IMR-90 (cell line): ENCODE measurements around the gene PSMG1. TPM values are rescaled to one million over a fixed set of nuclear protein-coding genes. Genes with fewer than 3 reads are reported as not detected.

ENCODE experiments used
- ATAC-seq: fragments of 200-7000 bp; cut with Tn5 transposase; 2 replicates; pipeline ENCODE4 v1.9.1; 2020; ENCODE audit warnings: low read depth, mild to moderate bottlenecking, moderate library complexity
- BruUV-seq: library from RNA; stranded (reverse); fragments of 400-500 nt; replicated peaks from 2 replicates; lab custom pipeline; 2021; lab: Mats Ljungman, UMichigan
- CTCF ChIA-PET: fragments of 300-600 bp; formaldehyde crosslinking; extraction: SDS; loops from one replicate; lab custom pipeline; 2021; ENCODE audit warnings: antibody characterized with exemption; lab: Yijun Ruan, JAX
- POLR2A ChIA-PET: fragments of 300-600 bp; sonication (Branson Sonifier 250); formaldehyde crosslinking; loops from one replicate; lab custom pipeline; 2022; ENCODE audit warnings: antibody characterized with exemption; ENCODE audit not compliant: unreplicated experiment; lab: Charles Lee
- DNase-seq: peaks from one replicate; pipeline ENCODE4 v3.0.0; 2013
- H2AFZ ChIP-seq: replicated peaks from 2 replicates; pipeline ENCODE3; 2013; ENCODE audit warnings: low read length, mild to moderate bottlenecking; ENCODE audit not compliant: poor library complexity
- H2AK5ac ChIP-seq: 2 replicates; pipeline ENCODE4 v1.6.1; 2013; ENCODE audit warnings: low read depth, low read length, inconsistent platforms
- H2AK9ac ChIP-seq: replicated peaks from 2 replicates; pipeline ENCODE3; 2013; ENCODE audit warnings: mild to moderate bottlenecking, low read depth, low read length, moderate library complexity; ENCODE audit not compliant: poor library complexity
- H2BK120ac ChIP-seq: 2 replicates; pipeline ENCODE4 v1.6.1; 2013; ENCODE audit warnings: low read depth, low read length, inconsistent platforms
- H2BK15ac ChIP-seq: 3 replicates; pipeline ENCODE4 v1.6.1; 2013; ENCODE audit warnings: low read depth, low read length, inconsistent platforms
- H2BK20ac ChIP-seq: 2 replicates; pipeline ENCODE4 v1.6.1; 2013; ENCODE audit warnings: low read depth, mild to moderate bottlenecking, inconsistent platforms, low read length, moderate library complexity
- H2BK5ac ChIP-seq: 2 replicates; pipeline ENCODE4 v1.6.1; 2013; ENCODE audit warnings: mild to moderate bottlenecking, low read depth, low read length, inconsistent platforms; ENCODE audit not compliant: poor library complexity, severe bottlenecking
- H3K14ac ChIP-seq: replicated peaks from 2 replicates; pipeline ENCODE4 v1.6.1; 2013; ENCODE audit warnings: low read depth, low read length, inconsistent platforms
- H3K18ac ChIP-seq: 2 replicates; pipeline ENCODE4 v1.6.1; 2013; ENCODE audit warnings: low read depth, low read length, control low read depth
- H3K23ac ChIP-seq: 2 replicates; pipeline ENCODE4 v1.6.1; 2013; ENCODE audit warnings: low read depth, low read length, inconsistent platforms
- H3K27ac ChIP-seq: 2 replicates; pipeline ENCODE4 v1.5.1; 2013; ENCODE audit warnings: mild to moderate bottlenecking, control low read depth, low read length; ENCODE audit not compliant: insufficient read depth
- H3K27me3 ChIP-seq: 2 replicates; pipeline ENCODE4 v1.6.1; 2013; ENCODE audit warnings: low read length; ENCODE audit not compliant: control insufficient read depth, insufficient read depth
- H3K36me3 ChIP-seq: 2 replicates; pipeline ENCODE4 v1.6.1; 2013; ENCODE audit warnings: low read length, mixed read lengths; ENCODE audit not compliant: control insufficient read depth, insufficient read depth
- H3K4ac ChIP-seq: 2 replicates; pipeline ENCODE4 v1.6.1; 2013; ENCODE audit warnings: low read depth, low read length, inconsistent platforms
- H3K4me1 ChIP-seq: 2 replicates; pipeline ENCODE4 v1.6.1; 2013; ENCODE audit warnings: low read length, mixed read lengths; ENCODE audit not compliant: control insufficient read depth, insufficient read depth
- H3K4me2 ChIP-seq: 2 replicates; pipeline ENCODE4 v1.6.1; 2013; ENCODE audit warnings: low read depth, mild to moderate bottlenecking, control low read depth, low read length, moderate library complexity
- H3K4me3 ChIP-seq: 2 replicates; pipeline ENCODE4 v1.5.1; 2013; ENCODE audit warnings: low read depth, mild to moderate bottlenecking, control low read depth, low read length, moderate library complexity; ENCODE audit not compliant: insufficient read depth
- H3K56ac ChIP-seq: 2 replicates; pipeline ENCODE4 v1.6.1; 2013; ENCODE audit warnings: low read length, inconsistent platforms; ENCODE audit not compliant: insufficient read depth; ENCODE audit errors: extremely low read depth
- H3K79me1 ChIP-seq, 2 experiments: 2 replicates each; pipeline ENCODE4 v1.6.1; 2013; ENCODE audit warnings: low read length in 2 of 2, inconsistent platforms in 1 of 2, low read depth in 1 of 2
- H3K9ac ChIP-seq: 2 replicates; pipeline ENCODE4 v1.6.1; 2013; ENCODE audit warnings: low read depth, low read length, control low read depth
- H3K9me1 ChIP-seq: 2 replicates; pipeline ENCODE4 v1.6.1; 2013; ENCODE audit warnings: low read length, inconsistent platforms; ENCODE audit not compliant: insufficient read depth
- H3K9me3 ChIP-seq: 2 replicates; pipeline ENCODE4 v1.6.1; 2013; ENCODE audit warnings: low read length; ENCODE audit not compliant: control insufficient read depth, insufficient read depth
- H4K20me1 ChIP-seq: 2 replicates; pipeline ENCODE4 v1.6.1; 2013; ENCODE audit warnings: low read length, inconsistent platforms; ENCODE audit not compliant: insufficient read depth
- H4K5ac ChIP-seq: 2 replicates; pipeline ENCODE4 v1.6.1; 2013; ENCODE audit warnings: mild to moderate bottlenecking, low read depth, low read length, control low read depth
- H4K8ac ChIP-seq, 2 experiments: 2 replicates each; pipeline ENCODE4 v1.6.1; 2013; ENCODE audit warnings: low read depth in 2 of 2, low read length in 2 of 2, control low read depth in 1 of 2, inconsistent platforms in 1 of 2
- H4K91ac ChIP-seq: 2 replicates; pipeline ENCODE4 v1.6.1; 2013; ENCODE audit warnings: low read depth, low read length, inconsistent platforms; ENCODE audit not compliant: insufficient read depth
- CHD1 ChIP-seq: IDR thresholded peaks from 2 replicates; pipeline ENCODE4 v1.6.1; 2012; ENCODE audit warnings: low read depth, low read length, improper control_type of control experiment
- MAZ ChIP-seq: IDR thresholded peaks from 2 replicates; pipeline ENCODE4 v1.6.1; 2012; ENCODE audit warnings: low read depth, mild to moderate bottlenecking, low read length, improper control_type of control experiment, moderate library complexity, borderline replicate concordance
- POLR2A ChIP-seq: IDR thresholded peaks from 2 replicates; pipeline ENCODE4 v1.6.1; 2012; ENCODE audit warnings: mild to moderate bottlenecking, low read depth, low read length
- RCOR1 ChIP-seq: IDR thresholded peaks from 2 replicates; pipeline ENCODE4 v1.6.1; 2012; ENCODE audit warnings: mild to moderate bottlenecking, low read length, improper control_type of control experiment; ENCODE audit not compliant: insufficient replicate concordance
- RFX5 ChIP-seq: IDR thresholded peaks from 2 replicates; pipeline ENCODE4 v1.8.0; 2012; ENCODE audit warnings: low read depth, mild to moderate bottlenecking, low read length, moderate library complexity
- SMC3 ChIP-seq: fragments of 150-350 bp; IDR thresholded peaks from 2 replicates; pipeline ENCODE4 v1.6.1; 2016; ENCODE audit warnings: low read depth, mild to moderate bottlenecking, antibody characterized with exemption, low read length, moderate library complexity
- dilution Hi-C: fragments of 300-500 bp; cut with HindIII; formaldehyde crosslinking; loops from one replicate; pipeline ENCODE4 v1.14.3; 2018; ENCODE audit warnings: low sequenced_read_pairs; ENCODE audit not compliant: unreplicated experiment
- in situ Hi-C: fragments of 300-500 bp; cut with MboI; formaldehyde crosslinking; loops from 3 replicates; pipeline ENCODE4 v1.14.3; 2019; ENCODE audit warnings: low sequenced_read_pairs, inconsistent platforms, mixed read lengths
- intact Hi-C: fragments of 100-400 bp; cut with micrococcal nuclease; formaldehyde crosslinking; loops from 2 replicates; pipeline ENCODE4 v1.10.0; 2022
- polyA plus RNA-seq, 3 experiments: library from polyadenylated mRNA; depleted of rRNA; stranded (reverse); fragments of >200 nt; gene quantifications; 2 replicates each; pipeline ENCODE4 v1.2.3, GENCODE V29; 2012; ENCODE audit warnings: low replicate concordance in 1 of 3
- total RNA-seq: library from RNA; depleted of rRNA; stranded (reverse); fragments of >200 nt; gene quantifications from 2 replicates; pipeline ENCODE4 v1.2.3, GENCODE V29; 2012

Gene PSMG1
- total and polyA plus RNA-seq, 2 of the 4 experiments (the other 2 are of a cell fraction): 37.8 to 45.4 TPM

DNA sequence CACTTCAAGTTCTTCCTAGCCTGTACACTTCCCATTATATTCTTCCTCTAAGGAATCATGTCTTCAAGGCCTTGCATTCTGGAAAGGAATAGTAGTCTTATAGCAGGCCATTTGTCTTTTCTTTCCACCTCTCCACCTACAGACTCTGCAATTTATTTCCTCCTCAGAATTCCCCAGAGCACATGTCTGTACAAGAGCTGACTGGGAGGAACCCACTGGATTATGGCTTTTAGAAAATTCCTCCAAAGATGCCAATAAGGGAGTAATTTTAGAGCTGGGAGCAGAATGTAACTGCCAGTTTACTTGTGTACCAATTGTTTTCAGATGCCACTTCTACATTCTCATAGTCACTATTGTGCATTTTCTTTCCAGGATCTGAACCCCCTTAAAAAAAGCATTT is 3.4 kb upstream of the PSMG1 start:
- Histone ChIP-seq H2BK120ac (no peak overlapping the region), H2AK9ac (no peak overlapping the region), H2BK5ac (no peak overlapping the region), H3K36me3 (0 out of 2 replicates have a peak, but pooled peaks cover 1% of the 10 kb centered on the region), H3K9me1 (peaks cover 4% of the 10 kb centered on the region), H3K23ac (no peak overlapping the region), H2AK5ac (no peak overlapping the region), H4K5ac (no peak overlapping the region), H3K4me3 (no peak overlapping the region), H3K18ac (no peak overlapping the region), H4K91ac (no peak overlapping the region), H3K9me3 (no peaks in the 10 kb centered on the region), H4K8ac (no peak overlapping the region), H3K4ac (no peak overlapping the region), H3K56ac (no peak overlapping the region), H2BK15ac (no peak overlapping the region), H3K9ac (no peak overlapping the region), H2BK20ac (no peak overlapping the region), H3K27me3 (no peaks in the 10 kb centered on the region), H2AFZ (no peak overlapping the region), H3K4me1 (peaks cover 6% of the 10 kb centered on the region; the same call in 1 of the 2 replicates), H3K4me2 (no peak overlapping the region), H3K79me1 (peaks cover 11 to 17% of the 10 kb centered on the region in 2 experiments), H3K27ac (no peak overlapping the region), H4K20me1 (peaks cover 13% of the 10 kb centered on the region; the same call in 1 of the 2 replicates), H3K14ac (no peak overlapping the region)
- in situ Hi-C loops: no loop called here
- no peak for DNase-seq
- no peak for ATAC-seq
- ChIA-PET POLR2A (no interaction called here), CTCF (no interaction called here)
- TF ChIP-seq SMC3 (no peak), CHD1 (no peak), RCOR1 (no peak), RFX5 (no peak), POLR2A (no peak), MAZ (no peak)
- no TSS peak for BruUV-seq
- dilution Hi-C loops: no loop called here
- intact Hi-C loops: no loop called here
